WTC11 (cell line): ENCODE measurements around the gene KLHL29.

Experiments used
- ESRRA ChIP-seq: sonication (generic); formaldehyde crosslinking; IDR thresholded peaks from 2 replicates; pipeline ENCODE4 v1.8.1; 2022; ENCODE audit warnings: mild to moderate bottlenecking, missing genetic modification reagents, borderline replicate concordance
- FOXJ3 ChIP-seq: sonication (generic); formaldehyde crosslinking; IDR thresholded peaks from 2 replicates; pipeline ENCODE4 v1.9.0; 2021; ENCODE audit warnings: missing genetic modification reagents, mild to moderate bottlenecking, borderline replicate concordance
- HMGA2 ChIP-seq: fragments of 250-450 bp; sonication (Bioruptor Pico); IDR thresholded peaks from 2 replicates; pipeline ENCODE4 v1.4.0; 2021; ENCODE audit warnings: mild to moderate bottlenecking, moderate library complexity
- OVOL2 ChIP-seq: fragments of 250-450 bp; sonication (Bioruptor Pico); IDR thresholded peaks from 2 replicates; pipeline ENCODE4 v1.9.0; 2021; ENCODE audit warnings: mild to moderate bottlenecking, borderline replicate concordance
- ZNF121 ChIP-seq: sonication (generic); formaldehyde crosslinking; IDR thresholded peaks from 2 replicates; pipeline ENCODE4 v1.8.0; 2023; ENCODE audit warnings: missing genetic modification reagents
- TF ChIP-seq, protein P1 (sequence below): fragments of 200-600 bp; IDR thresholded peaks from 2 replicates; pipeline ENCODE4 v1.8.0; 2022; ENCODE audit warnings: antibody characterized with exemption
- TF ChIP-seq, protein P2 (sequence below): sonication (generic); formaldehyde crosslinking; IDR thresholded peaks from 2 replicates; pipeline ENCODE4 v1.8.1; 2022; ENCODE audit warnings: missing genetic modification reagents, borderline replicate concordance
- TF ChIP-seq, protein P3 (sequence below): sonication (generic); formaldehyde crosslinking; IDR thresholded peaks from 2 replicates; pipeline ENCODE4 v1.8.0; 2022; ENCODE audit warnings: mild to moderate bottlenecking, missing genetic modification reagents

GRCh38 chr2:23622466-23622865 is 237.5 kb downstream of the KLHL29 start:
- no peak for TF ChIP-seq ZNF121 (CRISPR knock-in tag)
- TF ChIP-seq, protein P1, sequence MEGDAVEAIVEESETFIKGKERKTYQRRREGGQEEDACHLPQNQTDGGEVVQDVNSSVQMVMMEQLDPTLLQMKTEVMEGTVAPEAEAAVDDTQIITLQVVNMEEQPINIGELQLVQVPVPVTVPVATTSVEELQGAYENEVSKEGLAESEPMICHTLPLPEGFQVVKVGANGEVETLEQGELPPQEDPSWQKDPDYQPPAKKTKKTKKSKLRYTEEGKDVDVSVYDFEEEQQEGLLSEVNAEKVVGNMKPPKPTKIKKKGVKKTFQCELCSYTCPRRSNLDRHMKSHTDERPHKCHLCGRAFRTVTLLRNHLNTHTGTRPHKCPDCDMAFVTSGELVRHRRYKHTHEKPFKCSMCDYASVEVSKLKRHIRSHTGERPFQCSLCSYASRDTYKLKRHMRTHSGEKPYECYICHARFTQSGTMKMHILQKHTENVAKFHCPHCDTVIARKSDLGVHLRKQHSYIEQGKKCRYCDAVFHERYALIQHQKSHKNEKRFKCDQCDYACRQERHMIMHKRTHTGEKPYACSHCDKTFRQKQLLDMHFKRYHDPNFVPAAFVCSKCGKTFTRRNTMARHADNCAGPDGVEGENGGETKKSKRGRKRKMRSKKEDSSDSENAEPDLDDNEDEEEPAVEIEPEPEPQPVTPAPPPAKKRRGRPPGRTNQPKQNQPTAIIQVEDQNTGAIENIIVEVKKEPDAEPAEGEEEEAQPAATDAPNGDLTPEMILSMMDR: no peak
- TF ChIP-seq, protein P2, sequence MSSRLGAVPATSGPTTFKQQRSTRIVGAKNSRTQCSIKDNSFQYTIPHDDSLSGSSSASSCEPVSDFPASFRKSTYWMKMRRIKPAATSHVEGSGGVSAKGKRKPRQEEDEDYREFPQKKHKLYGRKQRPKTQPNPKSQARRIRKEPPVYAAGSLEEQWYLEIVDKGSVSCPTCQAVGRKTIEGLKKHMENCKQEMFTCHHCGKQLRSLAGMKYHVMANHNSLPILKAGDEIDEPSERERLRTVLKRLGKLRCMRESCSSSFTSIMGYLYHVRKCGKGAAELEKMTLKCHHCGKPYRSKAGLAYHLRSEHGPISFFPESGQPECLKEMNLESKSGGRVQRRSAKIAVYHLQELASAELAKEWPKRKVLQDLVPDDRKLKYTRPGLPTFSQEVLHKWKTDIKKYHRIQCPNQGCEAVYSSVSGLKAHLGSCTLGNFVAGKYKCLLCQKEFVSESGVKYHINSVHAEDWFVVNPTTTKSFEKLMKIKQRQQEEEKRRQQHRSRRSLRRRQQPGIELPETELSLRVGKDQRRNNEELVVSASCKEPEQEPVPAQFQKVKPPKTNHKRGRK (CRISPR knock-in tag): no peak
- TF ChIP-seq ESRRA (CRISPR knock-in tag): no peak
- no peak for TF ChIP-seq OVOL2
- TF ChIP-seq FOXJ3 (CRISPR knock-in tag): no peak
- TF ChIP-seq, protein P3, sequence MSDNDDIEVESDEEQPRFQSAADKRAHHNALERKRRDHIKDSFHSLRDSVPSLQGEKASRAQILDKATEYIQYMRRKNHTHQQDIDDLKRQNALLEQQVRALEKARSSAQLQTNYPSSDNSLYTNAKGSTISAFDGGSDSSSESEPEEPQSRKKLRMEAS (CRISPR knock-in tag): no peak
- no peak for TF ChIP-seq HMGA2 (CRISPR knock-in tag)
